AG09319 (cell line): Measurements from ENCODE around the gene ZBTB40.

ENCODE experiments used
- DNase-seq: peaks from one replicate; pipeline ENCODE4 v3.0.0-alpha.2; 2010; ENCODE audit warnings: low read depth; ENCODE audit errors: extremely low read depth
- TF ChIP-seq, protein P1 (sequence below): IDR thresholded peaks from 2 replicates; pipeline ENCODE4 v1.5.1; 2011; ENCODE audit warnings: low read depth, mild to moderate bottlenecking, inconsistent platforms, low read length, moderate library complexity

Gene ZBTB40

DNA sequence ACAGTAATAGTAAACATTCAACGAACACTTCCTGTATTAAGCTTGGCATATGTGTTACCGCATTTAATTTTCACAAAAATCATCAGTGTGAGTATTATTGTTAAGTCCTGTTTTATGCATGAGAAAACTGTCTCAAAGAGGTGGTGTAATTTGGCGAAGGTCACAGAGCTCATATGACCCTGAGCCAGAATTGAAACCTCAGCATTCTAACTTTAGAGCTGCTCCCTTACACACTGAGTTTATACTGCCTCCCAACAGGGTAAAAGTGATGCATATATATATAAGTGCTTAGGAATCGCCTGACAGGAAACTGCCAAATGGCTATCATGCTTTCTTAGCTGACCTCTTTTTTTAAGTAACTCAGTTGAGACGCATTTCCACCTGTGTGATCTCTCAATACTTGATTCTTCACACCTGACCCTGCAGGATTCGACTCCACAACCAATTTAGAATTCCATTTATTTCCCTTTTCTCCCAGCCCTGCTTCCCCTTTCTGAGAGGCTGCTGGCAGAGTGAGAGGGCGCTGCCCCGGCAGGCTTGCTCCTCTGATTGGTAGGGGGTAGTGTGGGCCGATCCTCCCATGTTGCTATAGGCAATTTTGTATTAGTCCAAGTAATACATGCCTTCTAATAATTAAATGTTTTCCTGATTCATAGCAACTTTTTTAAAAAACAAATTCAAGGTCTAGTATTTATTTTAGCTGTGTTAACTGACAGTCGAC, 40.5 kb downstream of the ZBTB40 start:
- TF ChIP-seq, protein P1, sequence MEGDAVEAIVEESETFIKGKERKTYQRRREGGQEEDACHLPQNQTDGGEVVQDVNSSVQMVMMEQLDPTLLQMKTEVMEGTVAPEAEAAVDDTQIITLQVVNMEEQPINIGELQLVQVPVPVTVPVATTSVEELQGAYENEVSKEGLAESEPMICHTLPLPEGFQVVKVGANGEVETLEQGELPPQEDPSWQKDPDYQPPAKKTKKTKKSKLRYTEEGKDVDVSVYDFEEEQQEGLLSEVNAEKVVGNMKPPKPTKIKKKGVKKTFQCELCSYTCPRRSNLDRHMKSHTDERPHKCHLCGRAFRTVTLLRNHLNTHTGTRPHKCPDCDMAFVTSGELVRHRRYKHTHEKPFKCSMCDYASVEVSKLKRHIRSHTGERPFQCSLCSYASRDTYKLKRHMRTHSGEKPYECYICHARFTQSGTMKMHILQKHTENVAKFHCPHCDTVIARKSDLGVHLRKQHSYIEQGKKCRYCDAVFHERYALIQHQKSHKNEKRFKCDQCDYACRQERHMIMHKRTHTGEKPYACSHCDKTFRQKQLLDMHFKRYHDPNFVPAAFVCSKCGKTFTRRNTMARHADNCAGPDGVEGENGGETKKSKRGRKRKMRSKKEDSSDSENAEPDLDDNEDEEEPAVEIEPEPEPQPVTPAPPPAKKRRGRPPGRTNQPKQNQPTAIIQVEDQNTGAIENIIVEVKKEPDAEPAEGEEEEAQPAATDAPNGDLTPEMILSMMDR = no peak
- DNase-seq = no peak

DNA sequence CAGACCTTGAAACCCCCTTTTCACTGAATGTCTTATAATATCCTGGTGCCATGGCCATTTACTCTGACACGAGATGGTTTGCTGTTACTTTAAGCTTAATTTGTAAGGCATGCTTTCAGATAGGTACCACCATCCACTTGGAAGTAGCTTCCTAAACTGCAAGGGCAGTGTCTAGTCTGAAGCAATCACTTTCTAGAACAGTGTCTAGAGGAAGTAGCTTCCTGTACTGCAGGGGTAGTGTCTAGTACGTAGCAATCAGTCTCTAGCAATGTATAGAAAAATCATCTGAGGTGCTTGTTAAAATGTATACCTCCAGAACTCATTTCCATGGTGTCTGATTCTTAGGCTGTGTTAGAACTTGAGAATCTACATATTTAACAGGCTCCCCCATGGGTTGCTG, 42.5 kb downstream of the ZBTB40 start:
- DNase-seq = no peak

DNA sequence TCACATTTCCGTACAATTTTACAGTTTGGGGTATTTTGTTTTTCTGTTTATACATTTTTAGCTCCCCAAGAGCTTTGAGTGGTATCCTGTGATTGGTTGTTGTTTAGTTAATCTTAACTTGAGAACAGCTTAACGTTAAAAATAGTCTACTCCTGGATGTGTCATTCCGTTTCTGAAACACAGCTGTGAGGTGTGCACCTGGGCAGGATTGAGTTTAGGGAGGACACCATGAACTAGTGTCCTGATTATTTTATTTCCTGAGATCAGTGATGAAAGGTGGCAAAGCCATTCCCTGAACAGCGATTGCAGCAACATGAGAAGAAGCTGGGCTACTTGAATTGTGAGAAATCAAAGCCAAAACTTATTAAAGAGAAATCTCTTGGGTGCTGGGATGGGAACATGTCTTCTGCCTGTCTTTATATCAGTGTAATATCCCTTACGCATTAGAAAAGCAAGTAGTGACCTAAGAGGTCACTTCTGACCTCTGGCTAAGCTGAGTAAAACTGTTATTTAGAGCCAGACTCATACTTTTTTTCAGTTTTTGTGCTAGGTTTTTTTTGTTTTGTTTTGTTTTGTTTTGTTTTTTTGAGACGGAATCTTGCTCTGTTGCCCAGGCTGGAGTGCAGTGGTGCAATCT, 43.4 kb downstream of the ZBTB40 start:
- TF ChIP-seq, protein P1 = no peak

More for the DNA sequence above, 42.5 kb downstream of the ZBTB40 start:
- TF ChIP-seq, protein P1 = no peak

DNA sequence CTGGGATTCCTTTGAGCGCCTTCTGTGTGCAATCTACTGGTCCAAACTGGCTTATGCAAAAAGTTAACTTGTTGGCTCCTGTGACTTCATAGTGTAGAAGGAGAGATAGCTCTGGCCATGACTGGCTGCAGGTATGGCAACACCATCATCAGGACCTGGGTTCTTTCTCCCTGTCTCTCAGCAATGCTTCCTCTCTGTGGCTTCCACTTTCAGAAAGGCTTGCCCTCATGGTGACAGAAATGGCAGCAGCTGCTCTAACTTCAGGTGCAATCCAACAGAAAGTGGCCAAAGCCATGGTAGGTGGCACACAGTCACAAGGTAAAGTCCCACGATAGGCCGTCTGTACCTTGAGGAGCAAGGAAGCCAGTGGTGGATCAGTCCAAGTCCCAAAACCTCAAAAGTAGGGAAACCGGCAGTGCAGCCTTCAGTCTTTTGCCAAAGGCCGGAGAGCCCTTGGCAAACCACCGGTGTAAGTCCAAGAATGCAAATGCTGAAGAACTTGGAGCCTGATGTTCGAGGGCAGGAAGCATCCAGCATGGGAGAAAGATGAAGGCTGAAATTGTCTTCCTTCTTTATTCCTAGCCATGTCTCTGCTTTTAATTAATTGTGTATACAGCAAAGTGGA, 45.0 kb downstream of the ZBTB40 start:
- TF ChIP-seq, protein P1 = no peak
- DNase-seq = no peak

More for the DNA sequence above, 43.4 kb downstream of the ZBTB40 start:
- no peak for DNase-seq

DNA sequence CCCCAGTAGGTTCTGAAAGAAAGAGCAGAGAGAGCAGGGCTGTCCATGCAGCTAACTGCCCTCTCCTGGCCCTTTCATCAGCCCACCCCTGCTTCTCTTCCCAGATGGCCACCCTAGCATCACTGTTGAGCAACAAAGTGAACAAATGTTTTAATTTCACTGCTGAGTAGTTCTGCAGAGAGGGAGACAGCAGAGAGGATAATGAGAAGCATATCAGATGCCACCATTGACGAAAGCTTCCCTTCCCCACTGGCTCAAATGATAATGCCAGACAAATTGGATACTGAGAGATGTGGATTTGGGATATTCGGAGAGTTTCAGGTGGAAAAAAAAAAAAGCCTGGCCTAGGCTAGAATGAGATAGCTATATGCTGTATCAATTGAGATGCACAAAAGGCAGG, 46.8 kb downstream of the ZBTB40 start:
- TF ChIP-seq, protein P1 = no peak
- DNase-seq = no peak

DNA sequence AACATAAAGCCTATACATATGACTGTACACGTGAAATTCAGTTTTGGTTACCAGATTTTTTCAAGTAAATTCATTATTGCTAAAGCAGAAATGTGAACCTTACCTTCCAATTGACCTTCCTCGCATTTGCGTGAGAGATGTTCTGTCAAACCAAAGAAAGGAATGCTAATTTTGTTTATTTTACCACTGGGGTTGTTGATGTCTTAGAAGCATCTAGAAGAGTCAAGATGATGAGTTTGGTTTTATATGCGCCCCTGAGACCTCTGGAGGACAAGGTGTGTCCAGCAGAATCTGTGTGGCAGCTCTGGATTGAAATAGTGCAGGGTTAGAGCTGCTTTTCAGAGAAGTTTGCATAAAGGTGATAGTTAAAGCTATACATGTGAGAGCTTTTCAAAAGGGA, 48.4 kb downstream of the ZBTB40 start:
- no peak for DNase-seq

More for the DNA sequence above, 48.4 kb downstream of the ZBTB40 start:
- TF ChIP-seq, protein P1 = no peak
